ENCODE measurements around the gene KLHL26.

GRCh38 chr19:18683109-18683957 is 46.5 kb downstream of the KLHL26 start, which contains the start of gene CRTC1:
- TF ChIP-seq CTCF (conservative IDR thresholded peaks at IDR 0.05; ENCODE audit: low read length) (no peak), EZH2phosphoT487 (IDR thresholded peaks at IDR 0.05; ENCODE audit: borderline replicate concordance) (no peak)

All from Loucy (cell line).